Testis (tissue), 2 donors: Measurements from ENCODE around the gene GPR132.

Experiments used
- POLR2A ChIP-seq: fragments of 450-650 bp; IDR thresholded peaks from one replicate; pipeline ENCODE4 v1.6.1; 2017; ENCODE audit warnings: antibody characterized with exemption, mild to moderate bottlenecking, moderate library complexity
- TF ChIP-seq, protein P1 (sequence below), 3 experiments: fragments of 450-650 bp in 2 of 3; fragments of 200-600 bp in 1 of 3; sonication (generic) in 1 of 3; IDR thresholded peaks; one replicate each; pipeline ENCODE4 v1.5.1; 2016 to 2019; ENCODE audit warnings: antibody characterized with exemption in 3 of 3, mild to moderate bottlenecking in 2 of 3, moderate library complexity in 1 of 3

DNA sequence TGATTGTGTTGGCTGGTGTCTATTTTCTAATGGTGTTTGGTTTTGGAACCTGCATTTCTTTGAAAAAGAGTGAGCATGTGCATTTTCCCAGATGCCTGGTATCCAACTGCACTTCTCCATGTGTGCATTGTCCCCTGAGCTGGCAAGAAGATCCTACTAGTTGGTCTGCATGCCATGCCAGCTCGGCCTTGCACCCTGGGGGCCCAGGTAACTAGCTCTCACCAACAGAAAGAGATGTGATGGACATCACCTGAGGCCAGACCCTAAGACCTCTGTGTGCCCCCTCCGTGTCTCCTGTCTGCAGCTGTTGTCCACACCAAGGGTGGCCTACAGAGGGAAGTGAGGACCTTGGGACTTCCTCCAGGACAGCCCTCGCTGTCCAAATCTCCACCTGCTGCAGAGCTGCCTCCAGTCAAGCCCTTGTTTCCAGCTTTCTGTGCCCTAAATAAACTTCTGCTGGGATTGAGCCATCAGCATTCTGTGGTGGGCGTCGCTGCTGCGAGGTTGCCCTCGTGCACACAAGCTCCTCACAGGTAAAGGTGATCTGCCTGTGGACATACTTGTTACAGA is 30.1 kb upstream of the GPR132 start:
- TF ChIP-seq, protein P1, sequence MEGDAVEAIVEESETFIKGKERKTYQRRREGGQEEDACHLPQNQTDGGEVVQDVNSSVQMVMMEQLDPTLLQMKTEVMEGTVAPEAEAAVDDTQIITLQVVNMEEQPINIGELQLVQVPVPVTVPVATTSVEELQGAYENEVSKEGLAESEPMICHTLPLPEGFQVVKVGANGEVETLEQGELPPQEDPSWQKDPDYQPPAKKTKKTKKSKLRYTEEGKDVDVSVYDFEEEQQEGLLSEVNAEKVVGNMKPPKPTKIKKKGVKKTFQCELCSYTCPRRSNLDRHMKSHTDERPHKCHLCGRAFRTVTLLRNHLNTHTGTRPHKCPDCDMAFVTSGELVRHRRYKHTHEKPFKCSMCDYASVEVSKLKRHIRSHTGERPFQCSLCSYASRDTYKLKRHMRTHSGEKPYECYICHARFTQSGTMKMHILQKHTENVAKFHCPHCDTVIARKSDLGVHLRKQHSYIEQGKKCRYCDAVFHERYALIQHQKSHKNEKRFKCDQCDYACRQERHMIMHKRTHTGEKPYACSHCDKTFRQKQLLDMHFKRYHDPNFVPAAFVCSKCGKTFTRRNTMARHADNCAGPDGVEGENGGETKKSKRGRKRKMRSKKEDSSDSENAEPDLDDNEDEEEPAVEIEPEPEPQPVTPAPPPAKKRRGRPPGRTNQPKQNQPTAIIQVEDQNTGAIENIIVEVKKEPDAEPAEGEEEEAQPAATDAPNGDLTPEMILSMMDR (IDR thresholded peaks at IDR 0.05) = no peak
- no peak for TF ChIP-seq POLR2A
